ENCODE measurements around the gene LRRC10.

DNA sequence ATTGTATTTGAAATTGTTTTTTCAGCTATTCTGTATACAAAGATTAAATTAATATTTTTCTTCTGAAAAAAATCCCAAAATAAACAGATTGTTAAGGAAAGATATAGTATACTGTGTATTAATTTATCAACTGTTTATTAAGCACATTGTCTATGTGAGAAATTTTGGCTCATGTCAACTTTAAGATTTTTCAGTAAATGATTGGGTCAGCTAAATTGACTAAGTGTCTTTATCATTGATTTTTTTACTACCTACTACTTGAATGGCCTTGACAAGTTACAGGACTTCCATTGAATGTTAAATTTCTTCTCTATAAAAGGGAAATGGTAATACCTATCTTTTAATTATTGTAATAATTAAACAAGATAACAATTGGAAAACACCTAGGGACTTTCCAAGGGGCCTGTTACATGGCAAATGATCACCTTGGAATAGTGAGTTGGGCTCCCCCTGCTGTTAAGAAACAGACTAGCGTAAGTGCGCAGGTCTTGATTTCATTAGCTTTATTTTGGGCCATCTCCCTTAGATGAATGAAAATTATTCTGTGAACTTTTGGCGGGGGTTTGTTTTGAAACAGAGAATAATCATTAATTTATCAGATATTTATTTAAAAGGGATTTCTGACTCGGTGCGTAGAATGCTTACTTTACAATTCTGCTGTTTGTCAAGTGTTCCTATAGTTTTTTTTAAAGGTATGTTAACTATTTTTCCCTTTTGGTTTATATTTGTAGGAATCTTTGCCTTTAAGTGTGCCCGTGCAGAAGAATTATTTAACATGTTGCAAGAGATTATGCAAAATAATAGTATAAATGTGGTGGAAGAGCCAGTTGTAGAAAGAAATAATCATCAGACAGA lies 39.9 kb downstream of the LRRC10 start:
- TF ChIP-seq, protein P1, sequence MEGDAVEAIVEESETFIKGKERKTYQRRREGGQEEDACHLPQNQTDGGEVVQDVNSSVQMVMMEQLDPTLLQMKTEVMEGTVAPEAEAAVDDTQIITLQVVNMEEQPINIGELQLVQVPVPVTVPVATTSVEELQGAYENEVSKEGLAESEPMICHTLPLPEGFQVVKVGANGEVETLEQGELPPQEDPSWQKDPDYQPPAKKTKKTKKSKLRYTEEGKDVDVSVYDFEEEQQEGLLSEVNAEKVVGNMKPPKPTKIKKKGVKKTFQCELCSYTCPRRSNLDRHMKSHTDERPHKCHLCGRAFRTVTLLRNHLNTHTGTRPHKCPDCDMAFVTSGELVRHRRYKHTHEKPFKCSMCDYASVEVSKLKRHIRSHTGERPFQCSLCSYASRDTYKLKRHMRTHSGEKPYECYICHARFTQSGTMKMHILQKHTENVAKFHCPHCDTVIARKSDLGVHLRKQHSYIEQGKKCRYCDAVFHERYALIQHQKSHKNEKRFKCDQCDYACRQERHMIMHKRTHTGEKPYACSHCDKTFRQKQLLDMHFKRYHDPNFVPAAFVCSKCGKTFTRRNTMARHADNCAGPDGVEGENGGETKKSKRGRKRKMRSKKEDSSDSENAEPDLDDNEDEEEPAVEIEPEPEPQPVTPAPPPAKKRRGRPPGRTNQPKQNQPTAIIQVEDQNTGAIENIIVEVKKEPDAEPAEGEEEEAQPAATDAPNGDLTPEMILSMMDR (IDR thresholded peaks at IDR 0.05; ENCODE audit: extremely low read depth in 1 of 2, insufficient read depth in 1 of 2, low read depth in 1 of 2, low read length in 2 of 2) = peak; percentile 64 to 72
- TF ChIP-seq, protein P2, sequence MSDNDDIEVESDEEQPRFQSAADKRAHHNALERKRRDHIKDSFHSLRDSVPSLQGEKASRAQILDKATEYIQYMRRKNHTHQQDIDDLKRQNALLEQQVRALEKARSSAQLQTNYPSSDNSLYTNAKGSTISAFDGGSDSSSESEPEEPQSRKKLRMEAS (IDR thresholded peaks at IDR 0.05; ENCODE audit: insufficient read depth, insufficient read length) = no peak
- no peak for TF ChIP-seq JUN (IDR thresholded peaks at IDR 0.05; ENCODE audit: borderline replicate concordance, insufficient read depth, insufficient read length, low read depth)
- no peak for TF ChIP-seq POLR2A (IDR thresholded peaks at IDR 0.05; ENCODE audit: low read depth, low read length)
- TF ChIP-seq FOS (IDR thresholded peaks at IDR 0.05; ENCODE audit: borderline replicate concordance, insufficient read depth, low read length) = no peak
- no peak for TF ChIP-seq POLR2AphosphoS5 (IDR thresholded peaks at IDR 0.05; ENCODE audit: insufficient read depth, low read depth, low read length)
- TF ChIP-seq EZH2 (IDR thresholded peaks at IDR 0.05; ENCODE audit: borderline replicate concordance, low read depth, low read length, severe bottlenecking) = no peak
- TF ChIP-seq MYC (IDR thresholded peaks at IDR 0.05; ENCODE audit: low read depth, low read length) = no peak
- no peak for TF ChIP-seq GATA2 (IDR thresholded peaks at IDR 0.05; ENCODE audit: insufficient read depth, insufficient read length, low read depth, low read length)

Measured in endothelial cell of umbilical vein (primary cell).